ENCODE results near the gene SVOP. TPM values are rescaled to one million over a fixed set of nuclear protein-coding genes. Genes with fewer than 3 reads are reported as not detected.

SVOP gene
- total and polyA plus RNA-seq, 2 of the 4 experiments (the other 2 are of a cell fraction) = not detected

- POLR2A ChIA-PET (ENCODE audit: unreplicated experiment) = no interaction called here
- CTCF ChIA-PET = no interaction called here
- H3K14ac ChIP-seq (replicated peaks; ENCODE audit: low read depth, low read length) = no peak overlapping the region
Measured at GRCh38 chr12:109065853-109066193, 45.0 kb upstream of the SVOP start.

More at GRCh38 chr12:109065853-109066193, 45.0 kb upstream of the SVOP start:
- Histone ChIP-seq H2BK5ac (ENCODE audit: low read depth, low read length, poor library complexity, severe bottlenecking) (no peak overlapping the region), H3K9me3 (ENCODE audit: control insufficient read depth, insufficient read depth, low read length) (no peaks in the 10 kb centered on the region), H2BK15ac (ENCODE audit: low read depth, low read length) (no peak overlapping the region), H2BK20ac (ENCODE audit: low read depth, low read length) (no peak overlapping the region), H4K5ac (ENCODE audit: low read depth, low read length) (no peak overlapping the region), H3K18ac (ENCODE audit: low read depth, low read length) (no peak overlapping the region), H4K8ac (ENCODE audit: low read depth in 2 of 2, low read length in 2 of 2) (no peak overlapping the region), H3K4me3 (ENCODE audit: insufficient read depth, low read depth, low read length) (no peak overlapping the region), H3K4me1 (ENCODE audit: control insufficient read depth, insufficient read depth, low read length) (no peaks in the 10 kb centered on the region), H3K27ac (ENCODE audit: insufficient read depth, low read length) (no peak overlapping the region), H3K9me1 (ENCODE audit: insufficient read depth, low read length) (no peaks in the 10 kb centered on the region), H3K23ac (ENCODE audit: low read depth, low read length) (no peak overlapping the region), H3K27me3 (ENCODE audit: control insufficient read depth, insufficient read depth, low read length) (no peaks in the 10 kb centered on the region), H3K4ac (ENCODE audit: low read depth, low read length) (no peak overlapping the region), H2AK9ac (replicated peaks; ENCODE audit: low read depth, low read length, poor library complexity) (no peak overlapping the region), H4K20me1 (ENCODE audit: insufficient read depth, low read length) (no peaks in the 10 kb centered on the region), H3K79me1 (ENCODE audit: low read depth in 1 of 2, low read length in 2 of 2) (no peaks in the 10 kb centered on the region), H3K36me3 (ENCODE audit: control insufficient read depth, insufficient read depth, low read length) (peaks cover 22% of the 10 kb centered on the region), H2AFZ (replicated peaks; ENCODE audit: low read length, poor library complexity) (no peak overlapping the region), H3K4me2 (ENCODE audit: low read depth, low read length) (no peak overlapping the region), H2AK5ac (ENCODE audit: low read depth, low read length) (no peak overlapping the region), H4K91ac (ENCODE audit: insufficient read depth, low read depth, low read length) (no peak overlapping the region), H2BK120ac (ENCODE audit: low read depth, low read length) (no peak overlapping the region), H3K56ac (ENCODE audit: extremely low read depth, insufficient read depth, low read length) (no peak overlapping the region), H3K9ac (ENCODE audit: low read depth, low read length) (no peak overlapping the region)
- TF ChIP-seq MAFK (IDR thresholded peaks at IDR 0.05; ENCODE audit: low read depth, low read length) (no peak), ELK1 (IDR thresholded peaks at IDR 0.05; ENCODE audit: borderline replicate concordance, low read depth, low read length) (no peak), NFE2L2 (IDR thresholded peaks at IDR 0.05; ENCODE audit: low read depth, low read length) (no peak), CTCF (conservative IDR thresholded peaks at IDR 0.05; ENCODE audit: low read depth, low read length) (no peak), RCOR1 (IDR thresholded peaks at IDR 0.05; ENCODE audit: insufficient replicate concordance, low read length) (no peak), CEBPB (IDR thresholded peaks at IDR 0.05; ENCODE audit: low read depth, low read length) (no peak), BHLHE40 (IDR thresholded peaks at IDR 0.05; ENCODE audit: low read depth, low read length) (no peak), SMC3 (IDR thresholded peaks at IDR 0.05; ENCODE audit: low read depth, low read length) (no peak)
- intact Hi-C loops (cut with micrococcal nuclease) = no loop called here
- ATAC-seq (ENCODE audit: low read depth) = no peak
- no CpG with 5 or more reads among the region's 1 CpG for WGBS, 2 experiments (ENCODE audit: extremely low coverage in 2 of 2, insufficient read length in 1 of 2)
- no peak for DNase-seq
- dilution Hi-C loops (cut with HindIII; ENCODE audit: low sequenced_read_pairs, unreplicated experiment) = no loop called here
- no TSS peak for BruUV-seq (replicated peaks)
- in situ Hi-C loops (cut with MboI; ENCODE audit: low sequenced_read_pairs) = no loop called here
